ENCODE results near the gene FADS2. TPM values are rescaled to one million over a fixed set of nuclear protein-coding genes. Genes with fewer than 3 reads are reported as not detected.

FADS2 gene
- total and polyA plus RNA-seq, 9 of the 15 experiments (the other 6 are each of a cell fraction or from before 2014, with no cell fraction given): 2.9 to 42.8 (median 16.2) TPM

DNA sequence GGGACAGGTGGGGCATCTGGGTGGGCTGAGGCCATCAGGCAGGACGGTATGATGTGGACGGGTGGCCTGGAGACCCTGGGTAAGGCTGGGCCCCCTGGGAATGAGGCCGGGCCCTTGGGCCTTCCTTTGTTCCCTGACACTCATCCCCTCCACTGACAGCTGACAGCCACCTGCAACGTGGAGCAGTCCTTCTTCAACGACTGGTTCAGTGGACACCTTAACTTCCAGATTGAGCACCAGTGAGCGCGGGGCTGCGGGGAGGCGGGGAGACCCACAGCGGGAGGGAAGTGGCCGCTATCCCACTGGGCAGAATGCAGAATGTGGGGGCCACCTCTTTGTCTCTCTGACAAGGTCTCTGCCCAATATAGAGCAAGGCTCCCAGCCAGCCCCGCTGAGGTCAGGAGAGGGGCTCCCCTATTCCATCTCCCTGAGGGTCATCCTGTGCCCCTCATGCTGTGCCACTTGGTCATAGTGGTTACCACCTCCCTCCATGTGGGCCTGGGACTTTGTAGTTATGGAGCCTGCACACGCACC is 35.5 kb downstream of the FADS2 start (continued):
- TF ChIP-seq, protein P1, sequence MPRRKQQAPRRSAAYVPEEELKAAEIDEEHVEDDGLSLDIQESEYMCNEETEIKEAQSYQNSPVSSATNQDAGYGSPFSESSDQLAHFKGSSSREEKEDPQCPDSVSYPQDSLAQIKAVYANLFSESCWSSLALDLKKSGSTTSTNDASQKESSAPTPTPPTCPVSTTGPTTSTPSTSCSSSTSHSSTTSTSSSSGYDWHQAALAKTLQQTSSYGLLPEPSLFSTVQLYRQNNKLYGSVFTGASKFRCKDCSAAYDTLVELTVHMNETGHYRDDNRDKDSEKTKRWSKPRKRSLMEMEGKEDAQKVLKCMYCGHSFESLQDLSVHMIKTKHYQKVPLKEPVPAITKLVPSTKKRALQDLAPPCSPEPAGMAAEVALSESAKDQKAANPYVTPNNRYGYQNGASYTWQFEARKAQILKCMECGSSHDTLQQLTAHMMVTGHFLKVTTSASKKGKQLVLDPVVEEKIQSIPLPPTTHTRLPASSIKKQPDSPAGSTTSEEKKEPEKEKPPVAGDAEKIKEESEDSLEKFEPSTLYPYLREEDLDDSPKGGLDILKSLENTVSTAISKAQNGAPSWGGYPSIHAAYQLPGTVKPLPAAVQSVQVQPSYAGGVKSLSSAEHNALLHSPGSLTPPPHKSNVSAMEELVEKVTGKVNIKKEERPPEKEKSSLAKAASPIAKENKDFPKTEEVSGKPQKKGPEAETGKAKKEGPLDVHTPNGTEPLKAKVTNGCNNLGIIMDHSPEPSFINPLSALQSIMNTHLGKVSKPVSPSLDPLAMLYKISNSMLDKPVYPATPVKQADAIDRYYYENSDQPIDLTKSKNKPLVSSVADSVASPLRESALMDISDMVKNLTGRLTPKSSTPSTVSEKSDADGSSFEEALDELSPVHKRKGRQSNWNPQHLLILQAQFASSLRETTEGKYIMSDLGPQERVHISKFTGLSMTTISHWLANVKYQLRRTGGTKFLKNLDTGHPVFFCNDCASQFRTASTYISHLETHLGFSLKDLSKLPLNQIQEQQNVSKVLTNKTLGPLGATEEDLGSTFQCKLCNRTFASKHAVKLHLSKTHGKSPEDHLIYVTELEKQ (CRISPR knock-in tag; IDR thresholded peaks at IDR 0.05): no peak
- TF ChIP-seq HSF4 (CRISPR knock-in tag; IDR thresholded peaks at IDR 0.05; ENCODE audit: borderline replicate concordance): no peak
- no peak for TF ChIP-seq ETV6 (IDR thresholded peaks at IDR 0.05; ENCODE audit: borderline replicate concordance in 1 of 2, low read depth in 2 of 2, low read length in 1 of 2)
- TF ChIP-seq ETV6 (CRISPR knock-in tag; IDR thresholded peaks at IDR 0.05; ENCODE audit: borderline replicate concordance): no peak
- TF ChIP-seq BMI1 (IDR thresholded peaks at IDR 0.05; ENCODE audit: low read length): no peak
- TF ChIP-seq BHLHE40 (IDR thresholded peaks at IDR 0.05; ENCODE audit: low read length): no peak
- TF ChIP-seq ZNF766 (CRISPR knock-in tag; conservative IDR thresholded peaks at IDR 0.05): no peak
- no peak for TF ChIP-seq SP2 (IDR thresholded peaks at IDR 0.05; ENCODE audit: extremely low read depth, low read depth, low read length, poor library complexity, severe bottlenecking)
- no peak for TF ChIP-seq ZNF217 (CRISPR knock-in tag; IDR thresholded peaks at IDR 0.05)
- TF ChIP-seq, protein P2, sequence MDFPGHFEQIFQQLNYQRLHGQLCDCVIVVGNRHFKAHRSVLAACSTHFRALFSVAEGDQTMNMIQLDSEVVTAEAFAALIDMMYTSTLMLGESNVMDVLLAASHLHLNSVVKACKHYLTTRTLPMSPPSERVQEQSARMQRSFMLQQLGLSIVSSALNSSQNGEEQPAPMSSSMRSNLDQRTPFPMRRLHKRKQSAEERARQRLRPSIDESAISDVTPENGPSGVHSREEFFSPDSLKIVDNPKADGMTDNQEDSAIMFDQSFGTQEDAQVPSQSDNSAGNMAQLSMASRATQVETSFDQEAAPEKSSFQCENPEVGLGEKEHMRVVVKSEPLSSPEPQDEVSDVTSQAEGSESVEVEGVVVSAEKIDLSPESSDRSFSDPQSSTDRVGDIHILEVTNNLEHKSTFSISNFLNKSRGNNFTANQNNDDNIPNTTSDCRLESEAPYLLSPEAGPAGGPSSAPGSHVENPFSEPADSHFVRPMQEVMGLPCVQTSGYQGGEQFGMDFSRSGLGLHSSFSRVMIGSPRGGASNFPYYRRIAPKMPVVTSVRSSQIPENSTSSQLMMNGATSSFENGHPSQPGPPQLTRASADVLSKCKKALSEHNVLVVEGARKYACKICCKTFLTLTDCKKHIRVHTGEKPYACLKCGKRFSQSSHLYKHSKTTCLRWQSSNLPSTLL (IDR thresholded peaks at IDR 0.05): no peak
- TF ChIP-seq, protein P3, sequence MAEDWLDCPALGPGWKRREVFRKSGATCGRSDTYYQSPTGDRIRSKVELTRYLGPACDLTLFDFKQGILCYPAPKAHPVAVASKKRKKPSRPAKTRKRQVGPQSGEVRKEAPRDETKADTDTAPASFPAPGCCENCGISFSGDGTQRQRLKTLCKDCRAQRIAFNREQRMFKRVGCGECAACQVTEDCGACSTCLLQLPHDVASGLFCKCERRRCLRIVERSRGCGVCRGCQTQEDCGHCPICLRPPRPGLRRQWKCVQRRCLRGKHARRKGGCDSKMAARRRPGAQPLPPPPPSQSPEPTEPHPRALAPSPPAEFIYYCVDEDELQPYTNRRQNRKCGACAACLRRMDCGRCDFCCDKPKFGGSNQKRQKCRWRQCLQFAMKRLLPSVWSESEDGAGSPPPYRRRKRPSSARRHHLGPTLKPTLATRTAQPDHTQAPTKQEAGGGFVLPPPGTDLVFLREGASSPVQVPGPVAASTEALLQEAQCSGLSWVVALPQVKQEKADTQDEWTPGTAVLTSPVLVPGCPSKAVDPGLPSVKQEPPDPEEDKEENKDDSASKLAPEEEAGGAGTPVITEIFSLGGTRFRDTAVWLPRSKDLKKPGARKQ (CRISPR knock-in tag; IDR thresholded peaks at IDR 0.05): no peak
- TF ChIP-seq, protein P4, sequence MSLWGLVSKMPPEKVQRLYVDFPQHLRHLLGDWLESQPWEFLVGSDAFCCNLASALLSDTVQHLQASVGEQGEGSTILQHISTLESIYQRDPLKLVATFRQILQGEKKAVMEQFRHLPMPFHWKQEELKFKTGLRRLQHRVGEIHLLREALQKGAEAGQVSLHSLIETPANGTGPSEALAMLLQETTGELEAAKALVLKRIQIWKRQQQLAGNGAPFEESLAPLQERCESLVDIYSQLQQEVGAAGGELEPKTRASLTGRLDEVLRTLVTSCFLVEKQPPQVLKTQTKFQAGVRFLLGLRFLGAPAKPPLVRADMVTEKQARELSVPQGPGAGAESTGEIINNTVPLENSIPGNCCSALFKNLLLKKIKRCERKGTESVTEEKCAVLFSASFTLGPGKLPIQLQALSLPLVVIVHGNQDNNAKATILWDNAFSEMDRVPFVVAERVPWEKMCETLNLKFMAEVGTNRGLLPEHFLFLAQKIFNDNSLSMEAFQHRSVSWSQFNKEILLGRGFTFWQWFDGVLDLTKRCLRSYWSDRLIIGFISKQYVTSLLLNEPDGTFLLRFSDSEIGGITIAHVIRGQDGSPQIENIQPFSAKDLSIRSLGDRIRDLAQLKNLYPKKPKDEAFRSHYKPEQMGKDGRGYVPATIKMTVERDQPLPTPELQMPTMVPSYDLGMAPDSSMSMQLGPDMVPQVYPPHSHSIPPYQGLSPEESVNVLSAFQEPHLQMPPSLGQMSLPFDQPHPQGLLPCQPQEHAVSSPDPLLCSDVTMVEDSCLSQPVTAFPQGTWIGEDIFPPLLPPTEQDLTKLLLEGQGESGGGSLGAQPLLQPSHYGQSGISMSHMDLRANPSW (CRISPR knock-in tag; IDR thresholded peaks at IDR 0.05): no peak
- TF ChIP-seq PRPF4 (IDR thresholded peaks at IDR 0.05; ENCODE audit: insufficient read depth, low read depth, low read length, poor library complexity, severe bottlenecking): no peak
